ENCODE measurements around the gene MPP1.
A peak's percentile ranks its signal among the peaks of the same experiment; 100 is the strongest.

Gene MPP1

DNA sequence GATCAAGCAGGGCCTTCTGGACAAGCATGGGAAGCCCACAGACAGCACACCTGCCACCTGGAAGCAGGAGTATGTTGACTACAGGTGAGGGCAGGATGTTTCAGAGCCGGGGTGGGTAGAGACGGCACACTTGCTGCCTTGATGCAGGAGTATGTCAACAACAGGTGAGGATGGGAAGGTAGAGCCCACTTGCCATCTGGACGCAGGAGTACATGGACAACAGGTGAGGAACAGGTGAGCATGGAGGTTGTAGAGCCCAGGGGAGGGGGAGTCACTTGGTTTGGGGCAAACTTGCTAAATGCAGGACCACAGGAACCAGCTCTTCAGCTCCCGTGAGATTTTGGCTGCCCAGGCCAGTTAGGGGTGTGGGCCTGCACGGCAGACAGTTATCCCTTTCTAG is 30.7 kb downstream of the MPP1 start:
- DNase-seq, result no peak

DNA sequence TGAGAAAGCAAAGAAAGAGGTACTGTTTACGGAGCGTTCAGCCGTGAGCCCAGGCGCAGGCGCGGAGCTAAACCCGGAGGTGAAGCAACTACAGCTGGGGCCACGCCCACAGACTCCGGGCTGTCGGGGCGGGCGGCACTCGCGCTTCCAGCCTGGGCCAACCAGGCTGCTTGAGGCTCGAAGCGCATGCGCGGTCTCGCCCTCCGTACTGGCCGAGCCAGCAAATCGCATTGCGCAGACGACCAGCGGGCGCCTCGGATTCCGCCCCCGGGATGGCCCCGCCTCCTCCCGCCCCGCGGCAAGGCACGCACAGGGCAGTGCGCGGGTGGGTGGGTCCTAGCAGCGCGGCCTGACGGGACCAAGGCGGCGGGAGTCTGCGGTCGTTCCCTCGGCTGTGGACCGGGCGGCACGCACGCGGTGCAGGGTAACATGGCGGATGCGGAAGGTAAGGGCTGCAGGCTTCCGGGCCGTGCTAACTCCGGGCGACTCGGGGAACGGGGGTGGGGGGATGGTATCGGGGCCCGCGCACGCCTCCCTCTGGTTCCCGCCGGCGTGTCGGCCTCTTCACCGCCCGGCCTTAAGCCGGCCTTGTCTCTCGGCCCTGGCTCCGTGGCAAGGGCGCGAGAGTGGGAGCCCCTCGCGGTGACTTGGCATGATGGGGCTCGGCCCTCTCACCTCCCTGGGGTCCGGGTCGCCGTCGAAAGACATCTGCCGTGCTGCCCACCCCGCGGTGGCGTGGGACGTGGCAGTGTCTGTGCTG is 42.6 kb downstream of the MPP1 start, which contains the start of gene DKC1:
Gene DKC1 (plus strand): TSS at position 328 of the 760 bp plus-strand sequence. CDS start 102 bp downstream, at position 430.
- peak; percentile 87 to 89 for DNase-seq

DNA sequence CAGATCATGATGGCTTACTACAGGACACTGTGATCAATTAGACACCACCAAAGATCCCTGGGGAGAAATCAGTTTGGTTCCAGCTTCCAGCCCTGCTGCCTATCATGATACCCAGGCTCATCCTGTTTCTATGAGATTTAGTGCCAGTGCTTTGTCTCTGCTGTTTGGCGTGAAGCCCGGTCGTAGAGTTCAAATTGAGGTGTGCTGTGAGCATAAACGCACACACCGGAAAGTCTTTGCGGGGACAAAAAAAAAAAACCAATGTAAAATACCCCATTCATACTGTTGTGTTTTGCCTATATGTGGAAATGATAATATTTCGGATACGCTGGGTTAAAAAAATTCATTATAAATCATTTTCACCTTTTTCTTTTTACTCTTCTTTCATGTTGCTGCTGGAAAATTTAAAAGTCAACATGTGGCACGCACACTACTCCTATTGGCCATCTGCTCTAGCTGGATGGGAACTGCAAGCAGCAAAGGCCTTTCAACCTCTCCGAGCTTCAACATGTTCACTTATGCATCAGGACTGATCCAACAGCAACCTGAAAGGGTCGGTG is 43.2 kb downstream of the MPP1 start:
- DNase-seq, result no peak

DNA sequence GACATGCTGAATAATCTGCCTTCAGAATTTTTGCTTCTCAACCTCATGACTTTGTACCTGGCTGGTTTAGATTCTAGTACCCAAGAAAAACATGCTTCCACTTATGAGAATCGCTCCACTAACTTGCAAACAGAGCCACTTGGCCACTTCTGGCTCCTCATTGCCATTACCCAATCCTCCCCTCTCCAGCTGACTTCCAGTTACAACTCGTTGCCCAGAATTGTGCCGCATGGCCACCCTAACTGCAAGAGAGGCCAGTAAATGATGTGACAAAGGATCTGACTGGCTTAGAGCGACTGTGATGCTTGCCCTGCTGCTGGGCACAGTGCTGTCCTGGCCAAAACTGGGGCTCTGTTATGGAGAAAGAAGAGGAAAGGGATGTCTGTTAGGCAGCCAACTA is 46.6 kb downstream of the MPP1 start:
- DNase-seq, result no peak

DNA sequence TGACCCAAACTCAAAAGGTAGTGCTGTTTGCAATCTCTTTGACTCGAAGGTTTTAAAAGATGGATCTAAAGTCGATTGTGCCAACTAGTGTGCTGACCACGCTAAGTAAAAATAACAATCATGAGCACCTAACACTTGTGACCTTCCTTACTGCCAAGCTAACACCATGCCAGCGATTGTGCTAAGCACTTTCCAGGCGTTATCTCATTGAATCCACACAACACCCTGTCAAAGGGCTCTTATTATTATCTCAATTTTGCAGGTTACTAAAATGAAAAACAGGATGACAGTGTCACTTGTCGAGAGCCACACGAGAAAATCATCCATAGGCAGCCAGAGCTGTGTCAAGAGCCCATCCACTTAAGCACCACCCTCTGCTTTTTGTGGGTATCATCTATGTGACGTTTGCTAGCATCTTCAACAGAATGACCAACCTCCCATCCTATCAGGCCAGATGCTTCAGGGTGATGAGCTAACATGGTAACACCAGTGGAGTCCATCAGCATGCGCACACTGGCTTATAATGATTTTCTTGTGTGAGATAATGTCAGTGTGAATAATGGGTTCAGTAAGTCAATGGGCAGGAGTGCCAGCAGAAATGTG is 53.5 kb downstream of the MPP1 start:
- DNase-seq, result no peak

DNA sequence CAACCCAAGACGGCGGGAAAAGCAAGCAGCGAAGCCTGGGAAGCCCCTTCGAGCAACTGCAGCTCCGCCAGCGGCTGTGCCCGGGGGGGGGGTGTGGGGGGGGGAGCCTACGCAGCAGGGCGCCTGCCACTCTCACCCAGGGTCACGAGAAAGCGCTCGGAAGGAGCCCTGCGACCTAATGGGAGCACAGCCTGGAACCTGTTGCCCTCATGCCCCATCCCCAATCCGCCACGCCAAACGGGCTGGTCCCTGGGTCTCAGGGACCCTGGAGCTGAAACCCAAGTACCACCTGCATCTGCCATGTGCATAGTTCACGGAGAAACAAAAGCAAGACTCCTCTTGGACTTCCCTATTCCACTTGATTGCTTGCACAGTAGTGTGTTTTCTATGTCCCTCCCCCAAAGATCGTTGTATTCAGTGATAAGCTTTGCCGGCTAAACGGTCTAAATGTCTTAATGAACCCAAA is 54.0 kb downstream of the MPP1 start:
- no peak for DNase-seq

DNA sequence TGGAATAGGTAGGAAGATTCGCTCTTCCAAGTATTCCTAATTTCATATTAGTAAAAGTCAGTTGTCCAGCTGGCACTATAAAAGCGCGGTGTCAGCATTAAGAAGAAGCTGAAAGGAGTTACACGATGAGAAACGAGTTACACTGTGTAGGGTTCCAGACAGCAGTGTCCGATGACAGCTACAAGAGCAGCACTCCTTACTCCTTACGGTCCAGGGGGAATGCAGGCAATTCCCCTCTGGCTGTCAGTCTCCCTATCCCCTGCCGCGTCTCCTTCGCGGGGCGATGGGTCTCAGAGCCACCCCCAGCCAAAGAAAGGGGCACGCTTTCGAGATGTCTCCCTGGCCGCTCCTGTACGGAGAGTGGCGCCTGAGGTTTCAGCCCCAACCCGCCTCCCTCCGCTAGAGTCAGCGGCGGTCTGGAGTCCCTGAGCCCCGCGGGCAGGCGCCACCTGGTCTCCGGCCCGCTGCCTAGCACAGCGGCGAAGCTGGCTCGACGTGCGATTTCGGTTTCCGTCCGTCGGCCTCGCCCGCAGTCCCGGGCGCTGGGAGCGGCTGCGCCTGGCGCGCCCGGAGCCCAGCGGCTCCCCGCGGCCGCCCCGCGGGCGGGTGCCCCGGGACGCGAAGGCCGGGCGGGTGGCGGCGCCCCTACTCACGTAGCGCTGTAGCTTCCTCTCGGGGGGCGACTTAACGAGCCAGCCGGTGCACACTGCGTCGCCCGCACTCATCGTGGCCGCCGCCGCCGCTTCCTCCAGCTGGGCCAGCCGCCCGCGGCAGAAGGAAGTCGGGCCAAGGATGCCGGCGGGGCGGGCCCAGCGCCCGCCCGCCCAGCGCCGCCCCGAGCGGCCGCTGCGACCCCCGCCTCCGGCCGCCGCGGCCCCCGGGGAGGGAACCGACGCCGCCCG is 54.7 kb downstream of the MPP1 start, which contains the start of gene GAB3:
Gene GAB3 (minus strand): TSS at position 777 of the 902 bp plus-strand sequence. CDS start 52 bp downstream, at position 725.
- DNase-seq, result peak in 1 of 2 donors; percentile 20

DNA sequence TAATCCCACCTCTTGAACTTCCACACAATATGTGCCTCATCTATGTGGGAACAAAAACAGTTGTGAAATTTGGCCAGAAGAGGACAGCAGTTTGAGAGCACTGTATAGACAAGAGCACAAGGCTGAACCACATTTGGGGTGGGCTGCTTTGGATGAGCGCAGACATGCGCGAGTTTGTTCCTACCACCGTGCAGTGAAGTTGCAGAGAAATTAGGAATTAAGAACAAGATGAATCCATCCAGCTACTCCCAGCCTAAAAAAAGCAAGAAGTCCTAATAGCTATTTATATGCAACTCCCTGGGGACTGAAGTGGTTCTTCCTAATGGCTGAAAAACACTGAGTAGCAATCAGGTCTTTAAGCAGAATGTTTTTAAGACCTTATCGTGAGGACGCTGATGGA is 55.4 kb downstream of the MPP1 start:
- no peak for DNase-seq

DNA sequence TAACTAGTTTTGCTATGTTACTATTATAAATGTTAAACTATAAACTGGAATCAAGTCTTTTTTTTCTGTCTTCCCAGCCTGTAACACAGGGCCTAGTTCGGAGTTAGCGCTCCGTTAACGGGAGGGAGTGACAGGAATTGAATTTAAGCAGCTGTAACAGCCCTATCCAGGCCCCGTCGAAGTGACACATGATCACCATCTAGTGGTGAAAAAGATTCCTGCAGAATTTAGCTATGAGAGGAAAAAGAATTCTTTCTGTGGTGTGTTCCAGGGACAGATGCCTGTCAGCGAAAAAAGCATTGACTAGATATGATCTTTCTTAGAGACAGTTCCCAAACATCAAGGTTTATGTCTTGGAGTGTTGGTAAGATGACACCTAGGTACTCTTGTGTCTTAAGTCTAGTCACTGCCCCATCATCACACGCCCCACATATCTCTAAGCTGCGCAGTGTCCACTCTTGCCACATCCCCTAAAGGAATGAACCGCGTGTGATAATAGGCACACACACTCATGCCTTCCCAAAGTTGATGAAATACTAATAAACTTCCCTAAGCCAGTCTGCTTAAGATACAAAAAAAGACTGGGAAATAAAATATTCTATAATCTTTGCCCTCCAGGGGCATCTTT is 56.5 kb downstream of the MPP1 start:
- DNase-seq, result peak in 1 of 2 donors; percentile 27

DNA sequence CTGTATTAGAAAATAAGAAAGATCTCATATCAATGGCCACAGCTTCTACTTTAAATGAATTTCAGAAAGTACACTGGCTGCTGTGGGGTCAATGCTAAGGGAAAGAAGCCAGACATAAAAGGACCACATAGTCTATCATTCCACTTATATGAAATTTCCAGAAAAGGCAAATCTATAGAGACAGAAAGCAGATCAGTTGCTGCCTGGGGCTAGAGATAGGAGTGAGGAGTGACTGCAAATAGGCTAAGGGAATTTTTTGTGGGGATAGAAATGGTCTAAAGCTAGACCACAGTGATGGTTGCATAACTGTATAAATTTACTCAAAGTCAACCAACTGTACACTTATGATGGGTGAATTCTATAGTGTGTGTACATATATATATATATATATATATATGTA is 62.7 kb downstream of the MPP1 start:
- no peak for DNase-seq

DNA sequence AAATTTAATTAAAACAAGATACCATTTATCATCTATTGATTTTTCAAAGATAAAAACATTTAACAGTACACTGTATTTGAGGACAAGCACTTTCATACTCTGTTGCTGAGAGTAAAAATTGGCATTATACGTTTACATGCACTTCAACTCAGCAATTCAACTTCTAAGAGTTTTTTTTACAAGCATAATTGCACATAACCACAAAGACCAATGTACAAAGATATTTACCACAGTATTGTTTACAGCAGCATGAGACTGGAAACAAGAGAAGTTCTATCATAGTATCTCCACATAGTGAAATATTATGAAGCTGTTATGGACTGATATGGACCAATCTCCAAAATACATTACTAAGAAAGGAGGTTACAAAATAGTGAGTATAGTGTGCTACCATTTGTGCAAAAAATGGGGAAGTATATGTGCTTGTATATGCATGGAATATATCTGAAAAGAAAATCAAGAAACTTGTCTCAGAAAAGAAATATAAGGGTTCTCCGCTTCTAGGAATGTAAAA is 65.3 kb downstream of the MPP1 start:
- DNase-seq, result no peak

DNA sequence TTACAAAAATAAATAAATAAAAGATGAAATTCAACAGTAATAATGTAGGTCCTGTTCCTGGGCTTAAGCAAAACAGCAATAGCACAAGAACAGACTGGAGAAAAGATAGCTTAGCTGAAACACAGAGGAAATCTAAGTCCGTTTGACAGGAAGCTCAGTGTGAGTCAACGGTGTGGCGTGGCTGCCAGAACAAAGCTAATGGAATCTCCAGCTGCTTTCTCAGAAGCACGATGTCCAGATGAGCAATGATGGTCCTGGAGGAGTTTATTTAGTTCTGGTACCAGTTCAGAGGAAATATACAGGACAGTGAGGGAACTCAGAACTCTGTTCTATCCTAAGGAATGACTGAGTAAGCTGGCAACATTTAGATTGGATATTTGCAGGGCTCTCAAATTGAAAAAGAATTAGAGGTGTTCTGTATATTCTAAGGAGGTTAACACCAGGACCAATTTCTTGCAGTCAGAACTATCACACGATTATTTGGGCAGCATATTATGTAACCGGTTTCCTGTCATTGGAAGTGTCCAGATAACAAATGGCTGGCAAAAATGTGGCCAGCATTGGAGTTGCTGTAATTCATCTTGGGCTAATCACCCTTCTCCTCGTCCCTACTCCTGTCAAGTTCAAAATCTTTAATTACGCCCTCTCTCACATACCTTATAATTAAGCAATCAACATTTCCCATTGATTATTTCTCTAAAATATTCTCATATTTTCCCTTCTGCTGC is 67.1 kb downstream of the MPP1 start:
- DNase-seq, result no peak

DNA sequence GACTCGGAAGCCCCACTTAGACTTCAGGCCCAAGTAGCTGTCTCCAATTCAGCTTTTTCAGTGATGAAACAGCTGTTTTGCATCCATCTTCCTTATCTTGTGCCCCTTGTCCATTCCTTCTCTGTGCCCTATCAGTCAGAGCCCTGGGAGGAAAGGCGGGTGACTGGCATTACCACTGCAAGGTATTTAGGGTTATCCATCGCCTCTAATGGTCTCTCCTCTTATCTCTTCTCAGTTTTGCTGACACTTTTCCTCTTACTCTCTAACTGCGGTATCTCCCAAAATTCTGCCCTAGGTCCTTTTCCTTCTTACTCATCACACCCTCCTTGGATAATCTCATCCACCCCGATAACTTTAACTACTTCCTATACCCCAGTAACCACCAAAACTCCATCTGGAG is 68.1 kb downstream of the MPP1 start:
- no peak for DNase-seq

DNA sequence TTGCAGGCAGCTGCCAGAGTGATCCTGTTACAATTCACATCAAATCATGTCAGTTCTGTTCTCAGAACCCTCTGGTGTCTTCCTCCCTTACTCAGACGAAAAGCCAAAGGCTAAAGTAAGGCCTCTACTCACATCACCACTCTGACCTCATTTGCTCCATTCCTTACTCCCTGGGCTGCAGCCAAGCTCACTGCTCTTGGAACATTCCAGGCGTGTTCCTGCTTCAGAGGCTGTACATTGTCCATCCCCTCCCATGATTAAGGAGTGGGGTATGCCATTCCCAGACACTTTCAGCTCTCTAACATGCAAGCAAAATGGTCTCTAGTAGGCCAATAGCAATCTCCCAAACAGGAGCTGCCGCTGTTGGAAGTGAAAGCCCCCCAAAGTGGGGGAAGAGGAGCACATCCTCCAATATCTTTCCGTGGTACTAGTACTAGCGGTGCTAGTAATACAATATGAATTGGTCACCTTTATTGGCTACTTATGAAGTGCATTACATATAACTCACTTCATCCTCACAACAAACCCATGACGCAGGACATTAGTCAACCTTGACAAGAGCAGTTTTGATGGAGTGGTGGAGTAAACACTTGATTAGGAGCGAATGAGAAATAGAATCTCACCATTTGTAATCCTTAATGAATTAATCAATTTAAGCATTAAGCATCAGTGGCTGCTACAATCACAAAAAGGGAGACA is 69.4 kb downstream of the MPP1 start:
- DNase-seq, result no peak

DNA sequence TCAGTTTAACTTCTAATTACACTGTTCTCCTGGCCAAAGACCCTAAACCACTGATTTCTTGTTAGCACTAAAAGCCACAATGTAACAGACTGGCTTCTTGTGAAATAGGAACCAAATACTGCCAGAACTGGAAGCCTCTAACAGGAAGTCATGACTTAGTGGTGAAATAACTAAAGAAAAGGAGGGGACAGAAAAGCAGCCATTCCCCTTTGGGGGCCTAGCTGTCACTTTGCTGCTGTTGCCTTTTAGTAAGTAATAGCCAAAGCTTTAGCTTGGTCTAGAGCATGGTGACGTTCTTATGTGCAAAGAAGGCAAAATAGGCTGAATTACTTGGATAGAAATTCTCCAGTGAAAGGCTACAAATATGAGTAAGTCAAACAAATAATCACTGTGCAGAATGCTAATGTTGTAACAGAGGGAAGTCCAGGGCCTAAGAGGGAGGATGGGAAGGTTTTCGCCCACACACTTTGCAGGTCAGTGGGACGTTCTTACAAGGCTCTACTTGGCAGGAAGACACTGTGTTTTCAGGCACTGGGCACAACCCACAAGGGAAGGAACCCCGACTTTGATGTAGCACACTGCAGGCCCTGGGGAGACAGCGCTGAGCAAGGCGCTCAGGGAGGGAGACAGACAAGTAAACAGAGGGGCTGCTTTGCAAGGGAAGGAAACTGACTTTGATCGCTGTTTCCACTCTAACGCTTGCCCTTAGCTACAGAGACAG is 71.1 kb downstream of the MPP1 start:
- DNase-seq, result no peak

DNA sequence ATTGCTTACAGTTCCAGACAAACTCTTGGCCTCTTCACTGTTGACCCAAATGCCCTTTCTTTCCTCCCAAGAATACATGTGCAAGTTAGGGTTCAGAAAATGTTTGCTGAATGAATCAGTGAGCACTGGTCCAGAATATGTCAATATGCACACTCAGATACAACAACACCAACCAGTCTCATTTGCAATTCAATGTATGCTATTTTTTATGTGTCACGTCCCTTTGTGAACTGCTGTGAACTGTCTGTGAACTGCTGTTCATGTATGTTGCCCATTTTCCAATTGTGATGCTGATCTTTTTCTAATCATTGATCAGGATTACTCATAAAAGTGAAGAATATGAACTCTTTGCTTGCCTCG is 72.2 kb downstream of the MPP1 start:
- DNase-seq, result no peak

DNA sequence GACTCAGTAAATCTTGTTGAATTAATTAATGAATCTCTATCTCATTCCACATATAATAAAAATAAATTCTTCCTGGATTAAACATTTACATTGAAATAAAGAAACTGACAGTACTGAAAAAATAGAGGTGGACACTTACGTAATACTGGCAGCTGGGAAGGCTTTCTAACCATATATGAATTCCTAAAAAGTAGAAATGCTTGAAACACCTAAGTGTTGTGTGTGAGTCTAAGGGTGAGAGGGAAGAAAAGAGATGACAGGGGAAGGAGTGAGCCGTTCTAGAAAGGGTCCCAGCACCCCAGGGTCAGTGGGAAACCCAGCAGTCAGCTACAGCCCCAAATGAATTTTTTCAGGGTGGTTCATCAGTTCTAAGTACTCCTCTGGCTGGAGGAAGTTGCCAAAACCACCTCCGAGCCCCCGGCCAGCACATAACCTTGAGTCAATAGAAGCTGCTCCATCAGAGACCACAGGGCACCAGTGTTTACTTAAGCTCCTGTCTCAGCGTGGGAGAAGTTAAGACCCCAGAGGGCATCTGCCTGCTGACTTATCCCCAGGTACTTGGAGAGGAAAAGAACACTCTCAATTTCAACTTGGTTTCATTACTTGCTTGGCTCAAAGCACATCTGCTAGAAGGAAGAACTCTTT is 72.7 kb downstream of the MPP1 start:
- no peak for DNase-seq

DNA sequence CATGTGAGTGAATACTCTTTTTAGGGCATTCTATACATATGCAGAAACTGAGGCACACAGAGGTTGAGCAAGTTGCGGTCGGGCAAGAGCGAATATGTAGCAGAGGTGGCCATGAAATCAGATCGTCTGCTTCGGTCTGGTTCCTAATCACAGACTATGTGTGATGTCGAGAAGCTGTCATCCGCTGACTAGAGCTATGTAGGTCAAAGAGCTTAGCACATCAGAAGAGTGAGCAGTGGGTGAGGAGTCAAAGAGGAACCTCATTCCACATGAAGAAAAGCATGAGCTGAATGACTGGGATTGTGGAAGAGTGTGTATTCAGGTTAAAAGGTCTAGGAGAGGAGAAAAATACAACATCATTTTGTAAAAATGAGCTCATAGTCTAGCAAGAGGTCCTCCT is 73.4 kb downstream of the MPP1 start:
- no peak for DNase-seq

DNA sequence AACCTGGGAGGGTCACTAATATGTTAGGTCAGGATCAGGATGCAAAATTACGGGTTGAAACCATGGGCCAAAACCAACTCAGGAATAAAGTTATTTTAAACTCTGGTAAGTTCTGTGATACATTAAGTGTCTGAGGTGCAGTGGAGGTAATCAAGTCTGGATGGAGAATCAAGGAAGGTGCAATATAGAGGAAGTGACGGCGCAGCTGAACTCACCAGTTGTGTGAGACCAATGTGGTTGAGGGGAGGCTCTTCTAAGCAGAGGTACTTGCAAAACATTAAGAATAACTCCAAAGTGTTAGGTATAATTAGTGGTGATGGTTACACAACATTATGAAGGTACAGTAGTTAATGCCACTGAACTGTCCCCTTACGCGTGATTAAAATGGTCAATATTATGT is 74.1 kb downstream of the MPP1 start:
- DNase-seq, result no peak
